IMR-90 (cell line): Measurements from ENCODE around the gene C1R. TPM values are rescaled to one million over a fixed set of nuclear protein-coding genes. Genes with fewer than 3 reads are reported as not detected.
A peak's percentile ranks its signal among the peaks of the same experiment; 100 is the strongest.

Experiments used
- ATAC-seq: fragments of 200-7000 bp; cut with Tn5 transposase; 2 replicates; pipeline ENCODE4 v1.9.1; 2020; ENCODE audit warnings: low read depth, mild to moderate bottlenecking, moderate library complexity
- BruUV-seq: library from RNA; stranded (reverse); fragments of 400-500 nt; replicated peaks from 2 replicates; lab custom pipeline; 2021; lab: Mats Ljungman, UMichigan
- CTCF ChIA-PET: fragments of 300-600 bp; formaldehyde crosslinking; extraction: SDS; loops from one replicate; lab custom pipeline; 2021; ENCODE audit warnings: antibody characterized with exemption; lab: Yijun Ruan, JAX
- POLR2A ChIA-PET: fragments of 300-600 bp; sonication (Branson Sonifier 250); formaldehyde crosslinking; loops from one replicate; lab custom pipeline; 2022; ENCODE audit warnings: antibody characterized with exemption; ENCODE audit not compliant: unreplicated experiment; lab: Charles Lee
- DNase-seq: peaks from one replicate; pipeline ENCODE4 v3.0.0; 2013
- H2AFZ ChIP-seq: replicated peaks from 2 replicates; pipeline ENCODE3; 2013; ENCODE audit warnings: low read length, mild to moderate bottlenecking; ENCODE audit not compliant: poor library complexity
- H2AK5ac ChIP-seq: 2 replicates; pipeline ENCODE4 v1.6.1; 2013; ENCODE audit warnings: low read depth, low read length, inconsistent platforms
- H2AK9ac ChIP-seq: replicated peaks from 2 replicates; pipeline ENCODE3; 2013; ENCODE audit warnings: mild to moderate bottlenecking, low read depth, low read length, moderate library complexity; ENCODE audit not compliant: poor library complexity
- H2BK120ac ChIP-seq: 2 replicates; pipeline ENCODE4 v1.6.1; 2013; ENCODE audit warnings: low read depth, low read length, inconsistent platforms
- H2BK15ac ChIP-seq: 3 replicates; pipeline ENCODE4 v1.6.1; 2013; ENCODE audit warnings: low read depth, low read length, inconsistent platforms
- H2BK20ac ChIP-seq: 2 replicates; pipeline ENCODE4 v1.6.1; 2013; ENCODE audit warnings: low read depth, mild to moderate bottlenecking, inconsistent platforms, low read length, moderate library complexity
- H2BK5ac ChIP-seq: 2 replicates; pipeline ENCODE4 v1.6.1; 2013; ENCODE audit warnings: mild to moderate bottlenecking, low read depth, low read length, inconsistent platforms; ENCODE audit not compliant: poor library complexity, severe bottlenecking
- H3K14ac ChIP-seq: replicated peaks from 2 replicates; pipeline ENCODE4 v1.6.1; 2013; ENCODE audit warnings: low read depth, low read length, inconsistent platforms
- H3K18ac ChIP-seq: 2 replicates; pipeline ENCODE4 v1.6.1; 2013; ENCODE audit warnings: low read depth, low read length, control low read depth
- H3K23ac ChIP-seq: 2 replicates; pipeline ENCODE4 v1.6.1; 2013; ENCODE audit warnings: low read depth, low read length, inconsistent platforms
- H3K27ac ChIP-seq: 2 replicates; pipeline ENCODE4 v1.5.1; 2013; ENCODE audit warnings: mild to moderate bottlenecking, control low read depth, low read length; ENCODE audit not compliant: insufficient read depth
- H3K27me3 ChIP-seq: 2 replicates; pipeline ENCODE4 v1.6.1; 2013; ENCODE audit warnings: low read length; ENCODE audit not compliant: control insufficient read depth, insufficient read depth
- H3K36me3 ChIP-seq: 2 replicates; pipeline ENCODE4 v1.6.1; 2013; ENCODE audit warnings: low read length, mixed read lengths; ENCODE audit not compliant: control insufficient read depth, insufficient read depth
- H3K4ac ChIP-seq: 2 replicates; pipeline ENCODE4 v1.6.1; 2013; ENCODE audit warnings: low read depth, low read length, inconsistent platforms
- H3K4me1 ChIP-seq: 2 replicates; pipeline ENCODE4 v1.6.1; 2013; ENCODE audit warnings: low read length, mixed read lengths; ENCODE audit not compliant: control insufficient read depth, insufficient read depth
- H3K4me2 ChIP-seq: 2 replicates; pipeline ENCODE4 v1.6.1; 2013; ENCODE audit warnings: low read depth, mild to moderate bottlenecking, control low read depth, low read length, moderate library complexity
- H3K4me3 ChIP-seq: 2 replicates; pipeline ENCODE4 v1.5.1; 2013; ENCODE audit warnings: low read depth, mild to moderate bottlenecking, control low read depth, low read length, moderate library complexity; ENCODE audit not compliant: insufficient read depth
- H3K56ac ChIP-seq: 2 replicates; pipeline ENCODE4 v1.6.1; 2013; ENCODE audit warnings: low read length, inconsistent platforms; ENCODE audit not compliant: insufficient read depth; ENCODE audit errors: extremely low read depth
- H3K79me1 ChIP-seq, 2 experiments: 2 replicates each; pipeline ENCODE4 v1.6.1; 2013; ENCODE audit warnings: low read length in 2 of 2, inconsistent platforms in 1 of 2, low read depth in 1 of 2
- H3K9ac ChIP-seq: 2 replicates; pipeline ENCODE4 v1.6.1; 2013; ENCODE audit warnings: low read depth, low read length, control low read depth
- H3K9me1 ChIP-seq: 2 replicates; pipeline ENCODE4 v1.6.1; 2013; ENCODE audit warnings: low read length, inconsistent platforms; ENCODE audit not compliant: insufficient read depth
- H3K9me3 ChIP-seq: 2 replicates; pipeline ENCODE4 v1.6.1; 2013; ENCODE audit warnings: low read length; ENCODE audit not compliant: control insufficient read depth, insufficient read depth
- H4K20me1 ChIP-seq: 2 replicates; pipeline ENCODE4 v1.6.1; 2013; ENCODE audit warnings: low read length, inconsistent platforms; ENCODE audit not compliant: insufficient read depth
- H4K5ac ChIP-seq: 2 replicates; pipeline ENCODE4 v1.6.1; 2013; ENCODE audit warnings: mild to moderate bottlenecking, low read depth, low read length, control low read depth
- H4K8ac ChIP-seq, 2 experiments: 2 replicates each; pipeline ENCODE4 v1.6.1; 2013; ENCODE audit warnings: low read depth in 2 of 2, low read length in 2 of 2, control low read depth in 1 of 2, inconsistent platforms in 1 of 2
- H4K91ac ChIP-seq: 2 replicates; pipeline ENCODE4 v1.6.1; 2013; ENCODE audit warnings: low read depth, low read length, inconsistent platforms; ENCODE audit not compliant: insufficient read depth
- BHLHE40 ChIP-seq: fragments of 150-350 bp; IDR thresholded peaks from 2 replicates; pipeline ENCODE4 v1.6.1; 2016; ENCODE audit warnings: mild to moderate bottlenecking, low read depth, low read length
- CEBPB ChIP-seq: IDR thresholded peaks from 2 replicates; pipeline ENCODE4 v1.6.1; 2012; ENCODE audit warnings: low read depth, low read length, improper control_type of control experiment
- CHD1 ChIP-seq: IDR thresholded peaks from 2 replicates; pipeline ENCODE4 v1.6.1; 2012; ENCODE audit warnings: low read depth, low read length, improper control_type of control experiment
- FOS ChIP-seq: fragments of 150-350 bp; IDR thresholded peaks from 2 replicates; pipeline ENCODE4 v1.6.1; 2016; ENCODE audit warnings: low read depth, low read length
- MAFK ChIP-seq: IDR thresholded peaks from 2 replicates; pipeline ENCODE4 v1.6.1; 2012; ENCODE audit warnings: low read depth, low read length, improper control_type of control experiment
- MAZ ChIP-seq: IDR thresholded peaks from 2 replicates; pipeline ENCODE4 v1.6.1; 2012; ENCODE audit warnings: low read depth, mild to moderate bottlenecking, low read length, improper control_type of control experiment, moderate library complexity, borderline replicate concordance
- MXI1 ChIP-seq: IDR thresholded peaks from 2 replicates; pipeline ENCODE4 v1.6.1; 2012; ENCODE audit warnings: low read depth, mild to moderate bottlenecking, low read length, moderate library complexity, borderline replicate concordance
- NFE2L2 ChIP-seq: fragments of 150-350 bp; IDR thresholded peaks from 2 replicates; pipeline ENCODE4 v1.6.1; 2016; ENCODE audit warnings: low read depth, mild to moderate bottlenecking, low read length
- POLR2A ChIP-seq: IDR thresholded peaks from 2 replicates; pipeline ENCODE4 v1.6.1; 2012; ENCODE audit warnings: mild to moderate bottlenecking, low read depth, low read length
- RCOR1 ChIP-seq: IDR thresholded peaks from 2 replicates; pipeline ENCODE4 v1.6.1; 2012; ENCODE audit warnings: mild to moderate bottlenecking, low read length, improper control_type of control experiment; ENCODE audit not compliant: insufficient replicate concordance
- SMC3 ChIP-seq: fragments of 150-350 bp; IDR thresholded peaks from 2 replicates; pipeline ENCODE4 v1.6.1; 2016; ENCODE audit warnings: low read depth, mild to moderate bottlenecking, antibody characterized with exemption, low read length, moderate library complexity
- WGBS, 2 experiments: methylation state at CpG; one replicate each; pipeline versions ENCODE4 v1.1.5 to v1.1.7; 2013; ENCODE audit warnings: missing lambda C conversion rate in 2 of 2; ENCODE audit not compliant: insufficient read length in 1 of 2; ENCODE audit errors: extremely low coverage in 2 of 2; 5-methylcytosine and 5-hydroxymethylcytosine counted together
- dilution Hi-C: fragments of 300-500 bp; cut with HindIII; formaldehyde crosslinking; loops from one replicate; pipeline ENCODE4 v1.14.3; 2018; ENCODE audit warnings: low sequenced_read_pairs; ENCODE audit not compliant: unreplicated experiment
- in situ Hi-C: fragments of 300-500 bp; cut with MboI; formaldehyde crosslinking; loops from 3 replicates; pipeline ENCODE4 v1.14.3; 2019; ENCODE audit warnings: low sequenced_read_pairs, inconsistent platforms, mixed read lengths
- intact Hi-C: fragments of 100-400 bp; cut with micrococcal nuclease; formaldehyde crosslinking; loops from 2 replicates; pipeline ENCODE4 v1.10.0; 2022
- polyA plus RNA-seq, 3 experiments: library from polyadenylated mRNA; depleted of rRNA; stranded (reverse); fragments of >200 nt; gene quantifications; 2 replicates each; pipeline ENCODE4 v1.2.3, GENCODE V29; 2012; ENCODE audit warnings: low replicate concordance in 1 of 3
- total RNA-seq: library from RNA; depleted of rRNA; stranded (reverse); fragments of >200 nt; gene quantifications from 2 replicates; pipeline ENCODE4 v1.2.3, GENCODE V29; 2012
- TF ChIP-seq, protein P1 (sequence below): conservative IDR thresholded peaks from 2 replicates; pipeline ENCODE4 v1.5.1; 2012; ENCODE audit warnings: mild to moderate bottlenecking, low read depth, low read length, improper control_type of control experiment
- TF ChIP-seq, protein P2 (sequence below): fragments of 150-350 bp; IDR thresholded peaks from 2 replicates; pipeline ENCODE4 v1.6.1; 2016; ENCODE audit warnings: low read depth, mild to moderate bottlenecking, low read length, moderate library complexity, borderline replicate concordance
- TF ChIP-seq, protein P3 (sequence below): fragments of 150-350 bp; IDR thresholded peaks from 2 replicates; pipeline ENCODE4 v1.6.1; 2017; ENCODE audit warnings: mild to moderate bottlenecking, antibody characterized with exemption, low read length, low read depth

The C1R gene
- total and polyA plus RNA-seq, 2 of the 4 experiments (the other 2 are of a cell fraction) = 38.4 to 165 TPM

GRCh38 chr12:7038591-7038990, 53.7 kb downstream of the C1R start:
- no peaks in the 10 kb centered on the region for H3K36me3 ChIP-seq
- H2BK20ac ChIP-seq = 0 out of 2 replicates have a peak overlapping the region, but pooled peaks have one; percentile 52
- peaks cover 17% of the 10 kb centered on the region for H3K27me3 ChIP-seq
- in situ Hi-C loops (no loop called here), intact Hi-C loops (no loop called here), dilution Hi-C loops (no loop called here)
- ATAC-seq (no peak), DNase-seq (no peak)
- H2BK15ac ChIP-seq = no peak overlapping the region
- no peak for TF ChIP-seq NFE2L2
- TF ChIP-seq SMC3 = no peak
- TF ChIP-seq, protein P1, sequence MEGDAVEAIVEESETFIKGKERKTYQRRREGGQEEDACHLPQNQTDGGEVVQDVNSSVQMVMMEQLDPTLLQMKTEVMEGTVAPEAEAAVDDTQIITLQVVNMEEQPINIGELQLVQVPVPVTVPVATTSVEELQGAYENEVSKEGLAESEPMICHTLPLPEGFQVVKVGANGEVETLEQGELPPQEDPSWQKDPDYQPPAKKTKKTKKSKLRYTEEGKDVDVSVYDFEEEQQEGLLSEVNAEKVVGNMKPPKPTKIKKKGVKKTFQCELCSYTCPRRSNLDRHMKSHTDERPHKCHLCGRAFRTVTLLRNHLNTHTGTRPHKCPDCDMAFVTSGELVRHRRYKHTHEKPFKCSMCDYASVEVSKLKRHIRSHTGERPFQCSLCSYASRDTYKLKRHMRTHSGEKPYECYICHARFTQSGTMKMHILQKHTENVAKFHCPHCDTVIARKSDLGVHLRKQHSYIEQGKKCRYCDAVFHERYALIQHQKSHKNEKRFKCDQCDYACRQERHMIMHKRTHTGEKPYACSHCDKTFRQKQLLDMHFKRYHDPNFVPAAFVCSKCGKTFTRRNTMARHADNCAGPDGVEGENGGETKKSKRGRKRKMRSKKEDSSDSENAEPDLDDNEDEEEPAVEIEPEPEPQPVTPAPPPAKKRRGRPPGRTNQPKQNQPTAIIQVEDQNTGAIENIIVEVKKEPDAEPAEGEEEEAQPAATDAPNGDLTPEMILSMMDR = no peak
- no peak for TF ChIP-seq FOS
- no peak for TF ChIP-seq BHLHE40
- TF ChIP-seq CEBPB = no peak
- no peak for TF ChIP-seq MAFK
- TF ChIP-seq MAZ = no peak
- TF ChIP-seq CHD1 = no peak
- TF ChIP-seq RCOR1 = no peak
- TF ChIP-seq, protein P2, sequence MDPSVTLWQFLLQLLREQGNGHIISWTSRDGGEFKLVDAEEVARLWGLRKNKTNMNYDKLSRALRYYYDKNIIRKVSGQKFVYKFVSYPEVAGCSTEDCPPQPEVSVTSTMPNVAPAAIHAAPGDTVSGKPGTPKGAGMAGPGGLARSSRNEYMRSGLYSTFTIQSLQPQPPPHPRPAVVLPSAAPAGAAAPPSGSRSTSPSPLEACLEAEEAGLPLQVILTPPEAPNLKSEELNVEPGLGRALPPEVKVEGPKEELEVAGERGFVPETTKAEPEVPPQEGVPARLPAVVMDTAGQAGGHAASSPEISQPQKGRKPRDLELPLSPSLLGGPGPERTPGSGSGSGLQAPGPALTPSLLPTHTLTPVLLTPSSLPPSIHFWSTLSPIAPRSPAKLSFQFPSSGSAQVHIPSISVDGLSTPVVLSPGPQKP = no peak
- TF ChIP-seq, protein P3, sequence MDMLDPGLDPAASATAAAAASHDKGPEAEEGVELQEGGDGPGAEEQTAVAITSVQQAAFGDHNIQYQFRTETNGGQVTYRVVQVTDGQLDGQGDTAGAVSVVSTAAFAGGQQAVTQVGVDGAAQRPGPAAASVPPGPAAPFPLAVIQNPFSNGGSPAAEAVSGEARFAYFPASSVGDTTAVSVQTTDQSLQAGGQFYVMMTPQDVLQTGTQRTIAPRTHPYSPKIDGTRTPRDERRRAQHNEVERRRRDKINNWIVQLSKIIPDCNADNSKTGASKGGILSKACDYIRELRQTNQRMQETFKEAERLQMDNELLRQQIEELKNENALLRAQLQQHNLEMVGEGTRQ = no peak
- TF ChIP-seq POLR2A = no peak
- no peak for TF ChIP-seq MXI1
- no peak overlapping the region for H3K27ac ChIP-seq
- no peak overlapping the region for H3K4ac ChIP-seq
- H4K8ac ChIP-seq = no peak overlapping the region
- H4K5ac ChIP-seq = no peak overlapping the region
- H3K4me3 ChIP-seq = no peak overlapping the region
- POLR2A ChIA-PET = no interaction called here
- no TSS peak for BruUV-seq
- H3K4me2 ChIP-seq = no peak overlapping the region
- no peak overlapping the region for H4K91ac ChIP-seq
- H3K9ac ChIP-seq = no peak overlapping the region
- no peaks in the 10 kb centered on the region for H3K79me1 ChIP-seq
- no peak overlapping the region for H2AK5ac ChIP-seq
- H2BK120ac ChIP-seq = no peak overlapping the region; the same call in 1 of the 2 replicates
- no peaks in the 10 kb centered on the region for H3K9me3 ChIP-seq
- H3K23ac ChIP-seq = no peak overlapping the region
- H3K18ac ChIP-seq = no peak overlapping the region
- H4K20me1 ChIP-seq = no peaks in the 10 kb centered on the region
- CTCF ChIA-PET = no interaction called here
- H3K9me1 ChIP-seq = no peaks in the 10 kb centered on the region; the same call in 1 of the 2 replicates
- WGBS, 2 experiments = 93% methylated on average over 7 of the region's 22 CpGs; no CpG with 5 or more reads in 1 of the 2 experiments
- H3K4me1 ChIP-seq = peaks cover 2% of the 10 kb centered on the region; the same call in 1 of the 2 replicates
- no peak overlapping the region for H3K56ac ChIP-seq
- no peak overlapping the region for H3K14ac ChIP-seq
- no peak overlapping the region for H2BK5ac ChIP-seq
- H2AFZ ChIP-seq = no peak overlapping the region
- H2AK9ac ChIP-seq = no peak overlapping the region
